ENCODE data around the gene COMTD1.

DNA sequence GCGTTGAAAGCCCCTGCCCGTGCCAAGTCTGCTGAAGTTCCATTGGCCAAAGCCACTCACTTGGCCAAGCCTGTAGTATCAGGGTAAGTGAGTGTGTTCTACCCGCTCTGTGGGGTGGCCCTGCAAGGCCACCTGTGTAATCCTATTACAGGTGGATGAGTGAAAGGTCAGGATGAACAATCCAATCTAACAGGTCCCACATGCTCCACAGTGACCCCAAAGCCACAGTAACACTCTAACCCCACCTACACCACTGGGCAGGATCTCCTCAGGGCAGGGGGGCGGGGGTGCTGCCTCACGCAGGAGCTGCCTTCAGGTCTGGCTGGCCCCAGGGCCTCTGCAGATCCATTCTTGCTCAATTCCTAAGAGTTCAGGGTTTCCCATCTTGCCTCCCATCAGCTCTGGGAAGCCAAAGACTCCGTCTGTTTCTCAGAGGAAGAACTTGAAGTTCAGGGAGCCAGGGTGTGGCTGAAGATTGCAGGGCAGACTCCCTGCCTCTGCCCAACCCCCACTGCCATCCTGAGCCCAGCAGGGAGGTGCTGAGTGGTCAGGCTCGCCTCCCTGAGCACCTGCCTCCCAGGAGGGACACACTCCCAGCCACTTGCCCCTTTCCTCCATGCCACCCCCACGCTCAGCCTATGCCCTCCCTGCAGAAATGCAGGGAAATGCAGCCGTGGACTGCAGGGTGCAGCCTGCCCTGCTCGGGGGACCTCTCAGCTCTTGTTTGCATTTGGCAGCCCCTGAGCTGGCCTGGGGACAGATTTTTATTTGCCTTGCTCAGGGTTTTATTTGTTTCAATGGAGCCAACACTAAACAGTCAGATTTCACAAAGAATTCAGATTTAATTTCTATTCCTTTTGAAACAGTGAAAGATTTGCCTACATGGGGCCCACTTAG lies 9.8 kb upstream of the COMTD1 start:
- TF ChIP-seq, protein P1, sequence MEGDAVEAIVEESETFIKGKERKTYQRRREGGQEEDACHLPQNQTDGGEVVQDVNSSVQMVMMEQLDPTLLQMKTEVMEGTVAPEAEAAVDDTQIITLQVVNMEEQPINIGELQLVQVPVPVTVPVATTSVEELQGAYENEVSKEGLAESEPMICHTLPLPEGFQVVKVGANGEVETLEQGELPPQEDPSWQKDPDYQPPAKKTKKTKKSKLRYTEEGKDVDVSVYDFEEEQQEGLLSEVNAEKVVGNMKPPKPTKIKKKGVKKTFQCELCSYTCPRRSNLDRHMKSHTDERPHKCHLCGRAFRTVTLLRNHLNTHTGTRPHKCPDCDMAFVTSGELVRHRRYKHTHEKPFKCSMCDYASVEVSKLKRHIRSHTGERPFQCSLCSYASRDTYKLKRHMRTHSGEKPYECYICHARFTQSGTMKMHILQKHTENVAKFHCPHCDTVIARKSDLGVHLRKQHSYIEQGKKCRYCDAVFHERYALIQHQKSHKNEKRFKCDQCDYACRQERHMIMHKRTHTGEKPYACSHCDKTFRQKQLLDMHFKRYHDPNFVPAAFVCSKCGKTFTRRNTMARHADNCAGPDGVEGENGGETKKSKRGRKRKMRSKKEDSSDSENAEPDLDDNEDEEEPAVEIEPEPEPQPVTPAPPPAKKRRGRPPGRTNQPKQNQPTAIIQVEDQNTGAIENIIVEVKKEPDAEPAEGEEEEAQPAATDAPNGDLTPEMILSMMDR (IDR thresholded peaks at IDR 0.05; ENCODE audit: low read length): no peak
- TF ChIP-seq EZH2 (IDR thresholded peaks at IDR 0.05; ENCODE audit: borderline replicate concordance, low read length): no peak
